Body of pancreas (tissue), 4 donors: Measurements from ENCODE around the gene TNNC1.

Experiments used
- CTCF ChIP-seq, 7 experiments: fragments of 450-650 bp in 4 of 7; fragments of 200-600 bp in 3 of 7; sonication (generic) in 3 of 7; IDR thresholded peaks; one replicate each; pipeline ENCODE4 v1.5.1; 2016 to 2019; ENCODE audit warnings: antibody characterized with exemption in 7 of 7
- POLR2A ChIP-seq, 3 donors: fragments of 450-650 bp; IDR thresholded peaks; one replicate each; pipeline ENCODE4 v1.6.1; 2016; ENCODE audit warnings: antibody characterized with exemption in 3 of 3, mild to moderate bottlenecking in 2 of 3

GRCh38 chr3:52451237-52452083 is 2.4 kb downstream of the TNNC1 start:
- TF ChIP-seq CTCF (IDR thresholded peaks at IDR 0.05) (no peak), POLR2A (IDR thresholded peaks at IDR 0.05) (no peak)
